ENCODE measurements around the gene WNT11.

- no peak for TF ChIP-seq CTCF (optimal IDR thresholded peaks at IDR 0.05 in 1 of 3, IDR thresholded peaks at IDR 0.05 in 1 of 3, conservative IDR thresholded peaks at IDR 0.05 in 1 of 3; ENCODE audit: extremely low read depth in 1 of 3, insufficient read depth in 2 of 3, low read length in 3 of 3)
- TF ChIP-seq EZH2 (IDR thresholded peaks at IDR 0.05; ENCODE audit: low read length): no peak
Measured at GRCh38 chr11:76197332-76197731, 9.0 kb downstream of the WNT11 start.

All from keratinocyte (primary cell).